Erythroblast (primary cell): Measurements from ENCODE around the gene TBX1.
A peak's percentile ranks its signal among the peaks of the same experiment; 100 is the strongest.

Experiments used
- DNase-seq, 2 experiments: peaks; one replicate each; lab custom pipeline; 2025; lab: John Stamatoyannopoulos, UW
- GATA1 ChIP-seq: IDR thresholded peaks from 2 replicates; pipeline ENCODE4 v1.6.1; 2011; ENCODE audit warnings: low read depth, mild to moderate bottlenecking, control low read depth, low read length, moderate library complexity
- POLR2A ChIP-seq: IDR thresholded peaks from 2 replicates; pipeline ENCODE4 v1.6.1; 2011; ENCODE audit warnings: mild to moderate bottlenecking, low read length

TBX1 gene

GRCh38 chr22:19727310-19728150, 33.0 kb upstream of the TBX1 start:
- no peak for TF ChIP-seq POLR2A
- TF ChIP-seq GATA1 = no peak
- DNase-seq = no peak

- no peak for DNase-seq
Observed at GRCh38 chr22:19728271-19728670, 32.3 kb upstream of the TBX1 start.

DNA sequence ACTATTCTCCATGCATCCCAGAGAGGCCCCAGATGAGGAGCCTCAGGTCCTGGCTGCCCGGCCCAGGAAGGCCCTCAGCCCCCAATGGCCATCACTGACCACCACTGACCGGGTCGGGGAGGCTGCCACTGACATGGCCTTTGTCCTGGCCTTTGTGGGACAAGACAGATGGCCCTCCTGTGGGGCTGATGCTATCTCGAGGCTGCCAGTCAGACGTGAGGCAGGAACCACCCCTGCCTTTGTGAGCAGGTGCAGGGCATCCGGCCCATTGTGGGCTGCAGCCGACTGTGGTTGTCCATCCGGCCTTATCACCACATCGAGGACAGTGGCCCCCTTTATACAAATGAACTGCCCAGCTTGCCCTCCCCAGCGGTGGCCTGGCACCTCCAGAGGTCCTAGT, 31.7 kb upstream of the TBX1 start:
- no peak for DNase-seq
- TF ChIP-seq GATA1 (no peak), POLR2A (no peak)

More at GRCh38 chr22:19728271-19728670, 32.3 kb upstream of the TBX1 start:
- TF ChIP-seq POLR2A (no peak), GATA1 (no peak)

- no peak for TF ChIP-seq GATA1
- TF ChIP-seq POLR2A = no peak
- no peak for DNase-seq
Observed at GRCh38 chr22:19729507-19729906, 31.1 kb upstream of the TBX1 start.

- DNase-seq = no peak
- no peak for TF ChIP-seq GATA1
- no peak for TF ChIP-seq POLR2A
Observed at GRCh38 chr22:19730198-19730597, 30.4 kb upstream of the TBX1 start.

DNA sequence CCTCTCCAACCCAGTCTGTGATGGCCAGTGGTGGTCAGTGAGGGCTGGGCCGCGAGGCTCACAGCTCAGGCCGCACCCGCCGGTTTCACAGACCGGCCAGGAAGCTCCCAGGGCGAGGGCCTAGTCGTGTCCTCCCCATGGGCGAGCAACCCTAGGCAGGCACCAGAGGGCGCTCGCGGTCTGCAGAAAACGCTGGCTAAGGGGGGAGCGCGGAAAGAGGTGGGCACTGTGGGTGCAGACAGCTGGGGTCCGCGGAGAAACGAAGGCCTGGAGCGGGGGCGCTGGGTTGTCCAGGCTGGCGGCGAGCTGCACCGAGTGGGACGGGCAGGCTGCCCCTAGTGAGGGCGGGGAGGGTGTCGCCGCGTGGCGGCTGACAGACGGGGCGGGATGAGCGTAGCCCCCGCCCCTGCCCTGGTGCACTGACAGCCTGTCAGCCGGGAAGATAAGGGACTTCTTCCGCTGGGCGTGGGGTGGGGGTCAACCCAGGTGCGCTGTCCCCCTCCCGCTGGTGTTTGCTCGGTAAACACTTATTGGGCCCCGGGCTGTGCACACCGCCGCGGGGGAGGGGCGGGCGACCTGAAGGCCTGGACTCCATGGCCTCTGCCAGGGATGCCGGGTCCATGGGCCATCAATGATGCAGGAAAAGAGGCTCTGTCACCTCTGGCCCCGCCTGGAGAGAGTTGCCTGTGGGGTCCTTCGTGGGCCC, 29.8 kb upstream of the TBX1 start:
- TF ChIP-seq POLR2A (no peak), GATA1 (no peak)
- peak; percentile 72 to 87 for DNase-seq

GRCh38 chr22:19731361-19732135, 29.0 kb upstream of the TBX1 start:
- TF ChIP-seq POLR2A (no peak), GATA1 (no peak)
- no peak for DNase-seq

DNA sequence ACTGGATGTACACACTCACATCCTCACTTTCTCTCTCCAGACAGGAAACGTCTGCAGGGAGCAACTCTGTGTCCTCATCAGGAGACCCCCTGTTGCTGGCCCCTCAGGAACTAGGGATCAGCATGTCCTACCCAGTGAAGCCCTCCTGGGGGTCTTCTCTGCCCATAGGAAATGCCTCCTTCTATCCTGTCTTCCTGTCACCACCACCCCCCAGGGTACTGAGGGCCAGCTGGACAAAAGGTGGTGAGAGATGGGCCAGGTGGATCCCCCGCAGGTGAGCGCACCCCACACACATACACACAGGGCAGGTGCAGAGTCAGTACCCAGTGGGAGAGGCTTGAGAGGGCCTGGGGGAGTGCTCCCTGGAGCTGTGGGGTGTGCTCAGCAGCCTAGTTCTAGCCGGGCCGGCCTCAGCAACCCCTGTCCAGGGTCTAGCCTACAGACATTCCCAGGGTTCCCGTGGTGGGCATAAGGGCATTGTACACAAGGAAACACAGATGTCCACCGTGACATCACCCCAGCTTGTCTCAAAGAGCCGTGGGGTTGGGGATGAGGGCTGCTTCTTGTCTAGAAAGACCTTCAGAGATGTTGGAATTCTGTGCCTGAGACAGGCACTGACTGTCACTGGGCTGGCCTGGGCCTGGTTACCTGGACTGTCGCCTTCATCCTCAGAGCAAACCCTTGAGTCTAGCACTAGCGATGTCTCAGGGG, 28.0 kb upstream of the TBX1 start:
- no peak for DNase-seq
- TF ChIP-seq POLR2A (no peak), GATA1 (no peak)

DNA sequence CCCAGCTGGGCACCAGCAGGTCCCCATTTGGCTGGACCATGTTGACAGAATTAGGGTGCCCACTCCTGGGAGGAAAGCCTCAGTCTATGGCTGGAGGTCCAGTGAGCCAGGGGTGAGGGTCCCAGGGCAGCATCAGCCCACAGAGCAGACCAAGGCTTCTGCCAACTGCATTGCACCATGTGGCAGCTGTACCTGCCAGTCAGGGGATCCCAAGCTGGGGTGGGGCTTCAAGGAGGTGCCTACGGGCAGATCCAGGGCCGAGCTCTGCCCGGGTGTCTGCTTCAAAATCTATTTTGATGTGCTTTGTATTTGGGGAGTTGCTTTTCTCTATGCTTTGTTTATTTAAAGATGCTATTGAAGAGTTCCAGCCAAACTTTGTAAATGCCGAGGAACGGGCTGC, 26.8 kb upstream of the TBX1 start:
- TF ChIP-seq POLR2A (no peak), GATA1 (no peak)
- no peak for DNase-seq

- TF ChIP-seq GATA1 = no peak
- TF ChIP-seq POLR2A = no peak
Observed at GRCh38 chr22:19734163-19734562, 26.4 kb upstream of the TBX1 start.

DNA sequence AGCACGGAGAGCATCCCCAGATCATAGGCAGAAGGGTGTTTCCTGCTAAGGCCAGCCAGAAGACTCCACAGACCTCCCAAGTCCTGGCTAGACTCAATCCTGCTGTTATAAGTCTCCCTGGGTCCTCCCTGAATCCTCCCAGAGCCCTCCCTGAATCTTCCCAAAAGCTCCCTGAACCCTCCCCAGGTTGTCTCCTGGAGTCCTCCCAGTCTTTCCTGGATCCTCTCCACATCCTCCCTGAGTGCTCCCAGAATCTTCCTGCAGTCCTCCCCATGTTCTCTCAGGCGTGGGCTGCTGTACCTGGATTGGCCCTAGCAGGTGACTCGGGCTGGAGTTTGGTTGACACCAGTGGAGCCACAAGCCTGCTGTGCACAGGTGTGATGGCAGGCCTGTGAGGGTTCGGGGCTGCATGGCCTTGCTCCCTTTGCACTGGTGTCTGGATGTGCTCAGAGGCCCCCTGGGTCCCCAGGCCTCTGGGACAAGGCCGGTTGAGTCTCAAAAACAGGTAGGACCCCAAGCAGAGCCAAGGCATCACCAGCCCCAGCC, 25.7 kb upstream of the TBX1 start:
- TF ChIP-seq GATA1 (no peak), POLR2A (no peak)
- DNase-seq = no peak

More at GRCh38 chr22:19734163-19734562, 26.4 kb upstream of the TBX1 start:
- DNase-seq = no peak

DNA sequence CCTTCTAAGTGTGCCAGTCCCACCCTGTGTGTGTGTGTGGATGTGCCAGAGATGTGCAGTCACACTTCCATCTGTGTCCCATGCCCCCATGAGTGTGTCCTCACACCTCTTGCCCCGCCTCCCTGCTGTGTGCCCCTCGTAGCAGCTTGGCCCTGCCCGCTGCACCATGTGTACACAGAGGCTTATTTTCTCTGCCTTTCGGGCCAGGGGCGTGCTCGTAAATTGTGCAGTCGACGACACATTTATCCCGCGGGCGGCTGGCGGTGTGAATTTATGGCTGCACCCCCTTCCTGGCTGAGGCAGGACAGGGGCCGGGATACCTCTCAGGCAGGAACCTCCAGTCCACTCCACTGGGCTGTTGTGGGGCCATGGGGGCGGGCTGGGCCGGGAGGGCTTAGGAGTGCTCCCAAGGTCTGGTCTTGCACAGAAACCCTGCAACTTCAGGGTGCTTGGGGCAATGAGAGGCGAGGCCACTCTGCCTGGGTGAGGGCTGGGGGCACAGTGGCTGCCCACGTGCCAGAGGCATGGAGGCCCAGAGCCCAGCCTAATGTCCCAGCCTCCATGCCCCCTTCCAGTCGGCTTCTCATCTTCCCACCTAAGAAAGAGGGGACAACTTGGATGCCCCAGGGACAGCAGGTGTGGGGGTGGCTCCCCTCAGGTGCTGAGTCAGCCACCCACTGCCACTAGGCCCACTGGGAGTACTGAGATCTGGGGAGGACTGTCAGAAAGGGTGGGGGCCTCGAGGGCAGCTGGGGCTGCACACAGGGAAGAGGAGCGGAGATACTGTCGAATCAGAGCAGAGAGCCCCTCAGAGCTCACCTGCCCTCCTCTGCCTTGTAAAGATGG, 24.7 kb upstream of the TBX1 start:
- TF ChIP-seq POLR2A (no peak), GATA1 (no peak)
- no peak for DNase-seq
